Uterus (tissue), 2 donors: ENCODE measurements around the gene KDM1A.

Experiments
- CTCF ChIP-seq, 4 experiments: fragments of 200-600 bp in 2 of 4; fragments of 450-650 bp in 2 of 4; sonication (generic) in 2 of 4; IDR thresholded peaks; one replicate each; pipeline ENCODE4 v1.5.1; 2016 to 2019; ENCODE audit warnings: antibody characterized with exemption in 4 of 4, mild to moderate bottlenecking in 2 of 4, moderate library complexity in 1 of 4
- POLR2A ChIP-seq, 2 donors: fragments of 450-650 bp; IDR thresholded peaks; one replicate each; pipeline ENCODE4 v1.6.1; 2016; ENCODE audit warnings: antibody characterized with exemption in 2 of 2, mild to moderate bottlenecking in 1 of 2, moderate library complexity in 1 of 2

DNA sequence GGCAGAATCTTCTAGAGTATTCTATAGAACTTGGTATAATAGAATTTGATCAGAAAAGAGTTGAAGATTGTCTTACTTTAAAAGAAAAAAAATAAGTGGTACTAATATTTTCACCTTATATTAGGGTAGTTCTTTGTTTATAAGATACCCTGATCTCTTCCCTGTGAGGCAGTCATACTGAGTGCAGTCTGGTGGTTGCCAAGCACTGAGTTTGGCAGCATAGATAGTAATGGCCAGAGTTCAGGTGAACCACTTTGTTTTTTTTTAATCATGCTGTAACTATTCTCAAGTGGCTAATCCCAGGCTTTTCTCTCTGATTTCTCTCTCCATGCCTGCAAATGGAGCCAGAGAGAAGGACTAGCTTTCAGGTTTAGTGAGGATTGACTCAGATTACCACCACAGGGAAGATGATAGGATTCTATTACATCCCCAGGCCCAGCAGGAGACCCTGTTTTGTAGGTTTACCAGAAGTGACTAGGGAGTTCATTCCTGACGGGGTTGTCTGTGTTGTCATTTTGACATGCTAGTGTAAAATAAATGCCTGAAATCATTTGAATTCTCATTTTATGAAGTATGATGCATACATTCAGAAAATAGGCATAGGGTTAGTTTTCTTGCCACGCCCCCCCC, 16.7 kb downstream of the KDM1A start:
- no peak for TF ChIP-seq POLR2A (IDR thresholded peaks at IDR 0.05)
- no peak for TF ChIP-seq CTCF (IDR thresholded peaks at IDR 0.05)
